Brain pericyte (primary cell): ENCODE results near the gene UGT1A5.
"Not testable (repeated sequence)": the region's sequence is repeated elsewhere in the genome, so short reads cannot be mapped to it uniquely, and the experiment has no call there.

ENCODE experiments used
- DNase-seq: peaks from one replicate; pipeline ENCODE4 v3.0.0-alpha.2; 2012; ENCODE audit warnings: low read depth, low spot score

The UGT1A5 gene

DNA sequence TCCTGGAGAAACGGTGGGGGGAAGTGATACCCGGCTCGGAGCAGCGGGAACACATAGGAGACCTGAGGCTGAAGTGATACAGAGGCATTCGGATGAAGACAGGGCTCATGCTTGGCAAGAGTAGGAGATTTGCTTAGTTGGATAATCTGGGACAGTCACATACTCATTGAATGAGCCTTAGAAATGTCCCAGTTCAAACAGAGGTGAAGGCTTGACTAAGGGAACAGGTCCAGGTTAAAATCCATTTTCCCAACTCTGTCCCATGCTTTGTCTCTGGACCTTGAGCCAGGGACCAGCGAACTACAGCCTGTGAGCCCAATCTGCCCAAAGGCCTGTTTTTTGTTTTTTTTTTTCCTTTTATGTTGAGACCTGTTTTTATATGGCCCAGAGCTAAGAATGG is 18.7 kb upstream of the UGT1A5 start:
- no peak for DNase-seq

DNA sequence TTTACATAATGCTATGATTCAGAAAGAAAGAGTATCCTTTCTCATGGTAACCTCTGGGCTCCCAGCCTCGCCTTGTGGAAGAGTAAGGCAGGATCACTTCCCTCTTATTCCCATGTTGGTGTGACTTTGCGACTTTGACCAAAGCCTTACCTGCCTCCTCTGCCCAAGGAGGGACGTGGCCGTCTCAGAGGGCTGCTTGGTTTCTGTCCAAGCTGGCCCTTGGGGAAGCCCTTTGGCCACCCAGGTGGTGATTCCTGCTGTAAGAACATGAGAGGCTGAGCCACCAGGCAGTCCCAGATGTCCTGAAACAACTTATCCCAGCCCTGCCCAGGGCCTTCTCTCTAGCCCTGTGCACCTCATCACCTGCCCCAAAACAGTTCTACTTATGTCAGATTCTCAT is 14.0 kb upstream of the UGT1A5 start:
- DNase-seq: no peak

DNA sequence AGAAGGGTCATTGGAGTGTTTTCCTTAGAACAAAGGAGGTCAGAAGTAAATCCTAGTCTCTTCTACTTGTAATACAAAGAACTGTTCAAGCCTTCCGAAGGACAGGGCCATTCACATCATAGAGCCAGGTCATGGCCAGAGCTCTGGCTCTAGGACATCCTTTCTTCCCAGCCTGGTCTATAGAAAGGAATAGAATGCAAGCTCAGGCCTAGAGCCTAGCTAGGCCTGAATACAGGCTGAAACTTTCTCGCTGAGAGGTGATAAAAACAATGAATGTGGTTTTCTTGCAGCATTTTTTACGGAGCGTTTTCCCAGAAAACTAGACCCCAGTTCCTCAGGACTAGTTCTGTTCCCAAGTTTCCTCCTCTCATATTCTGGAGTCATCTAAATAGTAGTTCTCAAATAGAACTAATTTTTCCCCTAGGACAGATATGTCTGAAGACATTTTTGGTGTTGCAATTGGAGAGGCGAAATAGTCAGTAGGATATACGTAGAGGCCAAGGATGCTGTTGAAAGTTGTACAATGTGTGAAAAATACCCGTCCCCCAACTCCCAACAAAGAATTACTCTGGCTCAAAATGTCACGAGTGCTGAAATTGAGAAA is 13.2 kb upstream of the UGT1A5 start:
- DNase-seq: no peak

DNA sequence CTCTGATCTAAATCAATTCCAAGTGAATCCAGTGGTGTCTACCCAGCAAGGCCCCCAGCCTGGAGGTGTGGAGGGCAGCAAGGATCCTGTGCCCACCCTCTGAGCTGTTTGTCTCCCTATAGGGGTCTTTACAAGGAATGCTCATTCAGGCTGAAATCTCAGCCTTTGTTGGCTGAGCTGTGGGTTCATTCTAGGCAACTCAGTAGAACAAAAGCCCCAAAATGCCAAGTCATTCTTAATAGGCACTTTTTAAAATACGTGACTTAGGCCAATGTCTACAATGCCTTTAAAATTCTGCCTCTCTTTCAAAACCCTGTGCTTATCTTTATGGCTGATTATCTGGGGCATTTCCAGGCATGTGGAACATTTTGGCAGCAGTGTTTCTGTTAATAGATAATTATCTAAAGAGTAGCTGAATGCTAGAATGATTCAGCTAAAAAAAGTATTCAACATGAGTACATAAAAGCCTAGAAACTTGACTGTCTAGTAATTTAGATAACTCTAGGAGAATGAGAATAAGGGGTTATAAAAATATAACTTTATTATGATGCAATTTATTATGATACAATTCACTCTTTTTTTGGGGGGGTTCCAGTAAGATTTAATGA is 12.6 kb upstream of the UGT1A5 start:
- no peak for DNase-seq

DNA sequence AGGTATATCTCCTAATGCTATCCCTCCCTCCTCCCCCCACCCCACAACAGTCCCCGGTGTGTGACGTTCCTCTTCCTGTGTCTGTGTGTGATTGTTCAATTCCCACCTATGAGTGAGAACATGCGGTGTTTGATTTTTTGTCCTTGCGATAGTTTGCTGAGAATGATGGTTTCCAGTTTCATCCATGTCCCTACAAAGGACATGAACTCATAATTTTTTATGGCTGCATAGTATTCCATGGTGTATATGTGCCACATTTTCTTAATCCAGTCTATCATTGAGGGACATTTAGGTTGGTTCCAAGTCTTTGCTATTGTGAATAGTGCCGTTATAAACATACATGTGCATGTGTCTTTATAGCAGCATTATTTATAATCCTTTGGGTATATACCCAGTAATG is 11.9 kb upstream of the UGT1A5 start:
- not testable (repeated sequence) for DNase-seq

DNA sequence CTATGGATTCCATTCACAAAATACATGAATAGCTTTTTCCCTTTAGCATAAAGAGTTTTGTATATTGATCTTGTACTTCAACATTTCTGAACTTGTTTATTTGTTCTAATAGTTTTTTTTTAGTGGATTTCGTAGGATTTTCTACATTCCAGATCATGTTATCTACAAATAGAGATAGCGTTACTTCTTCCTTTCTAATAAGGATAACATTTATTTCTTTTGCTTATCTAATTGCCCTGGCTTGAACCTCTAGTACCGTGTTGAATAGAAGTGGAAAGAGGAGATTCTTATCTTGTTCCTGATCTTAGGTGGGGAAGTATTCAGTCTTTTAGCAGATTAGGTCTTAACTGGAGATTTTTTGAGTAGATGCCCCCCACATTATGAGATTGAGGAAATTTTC is 10.5 kb upstream of the UGT1A5 start:
- DNase-seq: no peak

DNA sequence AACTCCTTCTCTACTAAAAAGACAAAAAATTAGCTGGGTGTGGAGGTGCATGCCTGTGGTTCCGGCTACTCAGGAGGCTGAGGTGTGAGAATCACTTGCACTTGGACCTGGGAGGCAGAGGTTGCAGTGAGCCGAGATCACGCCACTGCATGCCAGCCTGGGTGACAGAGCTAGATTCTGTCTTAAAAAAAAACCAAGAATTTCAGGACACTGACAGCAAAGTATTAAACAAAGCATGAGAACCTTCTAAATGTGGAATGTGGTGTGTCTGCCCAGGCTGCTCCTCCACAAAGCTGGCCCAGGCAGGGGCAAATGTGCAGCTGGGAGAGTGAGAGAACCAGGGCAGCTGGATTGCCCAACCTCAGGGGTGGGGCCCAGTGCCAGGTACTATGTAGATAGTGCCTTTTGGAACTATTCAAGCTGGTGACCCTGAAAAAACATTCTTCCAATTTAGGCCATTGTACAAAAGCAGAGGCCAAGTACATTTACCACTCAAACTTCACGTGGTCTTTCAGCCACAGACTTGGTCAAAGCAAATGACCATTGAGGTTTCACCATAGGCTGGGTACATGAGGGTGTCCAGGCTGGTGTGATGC is 6.7 kb upstream of the UGT1A5 start:
- DNase-seq: no peak

DNA sequence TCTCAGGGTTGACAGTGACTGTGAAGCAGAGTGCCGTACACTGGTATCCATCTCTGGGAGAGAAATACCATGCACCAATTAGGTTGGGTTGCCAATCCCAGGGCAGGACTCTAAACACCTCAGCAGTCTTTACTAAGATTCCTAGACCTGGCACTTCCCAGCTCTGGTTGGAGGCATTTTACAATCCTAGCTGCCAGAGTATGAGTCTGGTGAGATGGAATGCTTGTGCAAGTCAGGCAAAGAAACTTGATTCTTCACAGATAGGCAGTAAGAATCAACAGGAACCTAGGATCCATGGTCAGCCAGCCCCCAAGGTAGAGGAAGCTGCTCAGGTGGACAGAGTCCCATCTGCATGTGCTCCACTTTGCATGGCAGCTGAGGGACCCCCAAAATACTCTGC is 6.0 kb upstream of the UGT1A5 start:
- no peak for DNase-seq

DNA sequence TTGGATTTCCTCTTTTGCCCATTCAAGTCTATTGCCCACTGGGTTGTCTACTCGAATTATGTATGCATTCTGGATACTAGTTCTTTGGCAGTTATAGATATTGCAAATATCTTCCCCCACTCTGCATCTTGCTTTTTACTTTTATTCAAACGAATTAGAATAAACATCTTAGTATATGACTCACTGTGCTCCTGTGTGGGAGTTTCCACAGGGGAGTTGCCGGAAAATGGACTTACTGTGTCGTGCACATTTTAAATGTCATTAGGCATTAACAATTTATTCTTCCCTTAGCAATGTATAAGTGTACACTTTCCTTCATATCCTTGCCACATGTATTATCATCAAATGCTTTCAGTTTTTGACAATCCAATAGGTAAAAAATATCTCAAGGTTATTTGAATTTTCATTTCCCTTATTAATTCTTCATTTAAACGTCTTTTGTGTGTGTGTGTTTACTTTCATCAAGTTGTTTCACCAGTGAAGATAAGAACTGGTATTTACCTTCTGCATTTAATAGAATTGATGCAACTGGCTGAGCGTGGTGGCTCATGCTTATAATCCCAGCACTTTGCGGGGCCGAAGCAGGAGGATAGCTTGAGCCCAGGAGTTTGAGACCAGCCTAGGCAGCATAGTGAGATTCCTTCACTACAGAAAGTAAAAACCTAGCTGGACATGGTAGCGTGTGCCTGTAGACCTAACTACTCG is 4.6 kb upstream of the UGT1A5 start:
- DNase-seq: no peak

DNA sequence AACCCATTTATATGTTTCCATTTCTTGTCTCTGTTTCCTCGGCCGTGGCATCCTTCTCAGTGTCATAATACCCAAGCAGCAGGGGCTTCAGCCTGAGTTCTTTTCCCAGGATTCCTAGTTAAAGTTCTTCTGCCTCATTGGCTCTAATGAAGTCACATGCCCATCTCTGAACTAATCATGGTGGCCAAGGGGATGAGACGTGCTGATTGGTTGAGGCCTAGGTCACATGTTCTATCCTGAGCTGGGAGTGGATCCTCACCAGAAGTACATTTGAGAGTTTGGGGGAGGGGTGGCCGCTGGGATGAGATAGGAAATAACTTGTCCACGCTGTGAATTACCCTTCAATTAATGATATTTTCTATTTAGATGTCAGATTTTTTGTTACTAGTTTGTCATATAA is 3.8 kb upstream of the UGT1A5 start:
- DNase-seq: no peak

DNA sequence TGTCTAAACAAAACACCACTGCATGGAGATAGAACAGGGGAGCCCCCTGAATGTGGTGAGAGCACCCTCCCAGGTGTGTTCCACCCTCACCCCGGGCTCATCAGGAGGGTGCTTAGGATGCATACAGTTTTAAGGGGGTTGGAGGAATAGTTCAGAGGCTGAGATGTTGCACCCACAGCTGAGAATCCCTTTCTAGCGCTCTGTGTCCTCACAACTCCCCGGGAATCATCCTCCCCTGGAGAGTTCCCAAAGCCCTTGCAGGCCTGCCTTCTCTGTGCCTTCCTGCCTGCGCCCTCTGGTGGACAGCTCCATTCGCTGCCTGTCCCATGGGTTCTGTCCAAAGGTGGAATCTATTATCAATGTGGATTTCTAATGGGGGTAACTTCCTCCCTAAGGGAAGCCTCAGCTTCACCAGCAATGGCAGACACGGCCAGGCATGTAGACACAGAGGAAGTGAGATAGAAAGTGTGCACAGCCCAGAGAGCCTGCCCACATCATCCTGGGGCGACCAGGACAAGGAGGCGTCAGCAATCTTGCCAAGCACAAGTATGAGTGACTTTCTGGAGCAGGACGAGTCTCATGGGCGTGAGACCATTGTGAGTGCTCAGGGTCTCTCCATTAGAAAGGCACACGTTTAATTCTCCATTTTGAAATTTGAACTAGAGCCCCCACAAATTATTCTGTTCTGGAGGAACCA is 1.2 kb upstream of the UGT1A5 start:
- DNase-seq: peak; percentile 5

DNA sequence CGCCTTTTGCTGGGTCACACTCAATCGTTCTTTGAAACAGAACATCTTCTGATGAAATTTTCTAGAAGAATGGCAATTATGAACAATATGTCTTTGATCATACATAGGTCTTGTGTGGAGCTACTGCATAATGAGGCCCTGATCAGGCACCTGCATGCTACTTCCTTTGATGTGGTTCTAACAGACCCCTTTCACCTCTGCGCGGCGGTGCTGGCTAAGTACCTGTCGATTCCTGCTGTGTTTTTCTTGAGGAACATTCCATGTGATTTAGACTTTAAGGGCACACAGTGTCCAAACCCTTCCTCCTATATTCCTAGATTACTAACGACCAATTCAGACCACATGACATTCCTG is 532 bp downstream of the UGT1A5 start:
- no peak for DNase-seq

DNA sequence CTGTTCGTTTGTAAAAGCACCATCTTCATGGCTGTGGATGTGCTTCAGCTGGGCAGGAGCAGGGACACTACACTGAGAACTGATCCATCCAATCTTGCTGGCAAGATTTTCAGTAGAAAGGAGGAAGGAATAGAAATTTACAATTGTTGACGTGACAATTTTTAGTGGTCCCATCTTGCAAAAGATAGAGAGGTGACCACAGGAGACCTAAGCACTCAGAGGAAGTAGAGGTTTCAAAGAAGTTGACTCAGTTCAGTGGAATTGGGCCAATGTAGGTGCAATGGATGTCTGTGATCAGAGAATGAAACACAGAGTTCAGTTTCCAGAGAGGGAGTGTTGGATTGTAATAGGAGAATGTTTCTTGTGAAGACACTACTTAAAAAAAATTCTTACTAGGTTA is 1.4 kb downstream of the UGT1A5 start:
- no peak for DNase-seq

DNA sequence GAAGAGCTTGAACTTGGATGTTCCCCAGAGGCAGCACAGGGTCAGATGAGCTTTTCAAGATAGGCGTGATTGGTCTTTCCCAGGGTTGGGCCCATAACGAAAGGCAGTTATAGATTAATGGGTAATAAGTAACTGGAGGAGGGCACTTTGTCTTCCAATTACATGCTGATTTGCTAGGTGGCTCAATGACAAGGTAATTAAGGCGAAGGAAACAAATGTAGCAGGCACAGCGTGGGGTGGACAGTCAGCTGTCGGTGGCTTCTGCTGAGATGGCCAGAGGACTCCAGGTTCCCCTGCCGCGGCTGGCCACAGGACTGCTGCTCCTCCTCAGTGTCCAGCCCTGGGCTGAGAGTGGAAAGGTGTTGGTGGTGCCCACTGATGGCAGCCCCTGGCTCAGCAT is 5.8 kb downstream of the UGT1A5 start, which contains the start of gene UGT1A4:
Gene UGT1A4, plus strand, starts transcription at position 185 of the 400 bp plus-strand sequence. Its CDS starts 85 bp downstream, at position 270.
- DNase-seq: no peak

DNA sequence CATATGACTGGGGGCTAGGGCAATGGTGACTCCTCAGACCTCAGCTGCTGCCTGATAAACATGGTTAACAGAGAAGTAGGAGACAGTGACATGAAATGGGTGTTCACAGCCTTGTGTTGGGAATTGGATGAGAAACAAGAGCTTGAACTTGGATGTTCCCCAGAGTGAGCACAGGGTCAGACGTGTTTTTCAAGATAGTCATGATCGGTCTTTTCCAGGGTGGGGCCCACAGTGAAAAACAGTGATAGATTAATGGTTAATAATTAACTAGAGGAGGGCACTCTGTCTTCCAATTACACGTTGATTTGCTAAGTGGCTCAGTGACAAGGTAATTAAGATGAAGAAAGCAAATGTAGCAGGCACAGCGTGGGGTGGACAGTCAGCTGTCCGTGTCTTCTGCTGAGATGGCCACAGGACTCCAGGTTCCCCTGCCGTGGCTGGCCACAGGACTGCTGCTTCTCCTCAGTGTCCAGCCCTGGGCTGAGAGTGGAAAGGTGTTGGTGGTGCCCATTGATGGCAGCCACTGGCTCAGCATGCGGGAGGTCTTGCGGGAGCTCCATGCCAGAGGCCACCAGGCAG is 16.1 kb downstream of the UGT1A5 start, which contains the start of gene UGT1A3:
Gene UGT1A3, plus strand, starts transcription at position 320 of the 579 bp plus-strand sequence. Its CDS starts 85 bp downstream, at position 405.
- no peak for DNase-seq

DNA sequence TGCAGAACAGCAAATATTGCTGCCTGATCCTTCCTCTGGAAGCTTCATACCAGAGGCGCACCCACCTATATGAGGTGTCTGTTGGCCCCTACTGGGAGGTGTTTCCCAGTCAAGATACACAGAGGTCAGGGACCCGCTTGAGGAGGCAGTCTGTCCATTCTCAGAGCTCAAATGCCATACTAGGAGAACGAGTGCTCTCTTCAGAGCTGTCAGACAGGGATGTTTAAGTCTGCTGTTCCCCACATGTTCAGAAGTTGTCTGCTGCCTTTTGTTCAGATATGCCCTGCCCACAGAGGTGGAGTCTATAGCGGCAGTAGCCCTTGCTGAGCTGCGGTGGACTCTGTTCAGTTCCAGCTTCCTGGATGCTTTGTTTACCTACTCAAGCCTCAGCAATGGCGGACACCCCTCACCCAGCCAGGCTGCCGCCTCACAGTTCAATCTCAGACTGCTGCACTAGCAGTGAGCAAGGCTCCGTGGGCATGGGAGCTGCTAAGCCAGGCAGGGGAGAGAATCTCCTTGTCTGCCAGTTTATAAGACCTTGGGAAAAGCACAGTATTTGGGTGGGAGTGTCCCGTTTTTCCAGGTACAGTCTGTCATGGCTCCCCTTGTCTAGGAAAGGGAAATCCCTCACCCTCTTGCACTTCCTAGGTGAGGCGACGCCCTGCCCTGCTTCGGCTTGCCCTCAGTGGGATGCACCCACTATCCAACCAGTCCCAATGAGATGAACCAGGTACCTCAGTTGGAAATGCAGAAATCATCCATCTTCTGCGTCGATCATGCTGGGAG is 24.4 kb downstream of the UGT1A5 start:
- not testable (repeated sequence) for DNase-seq

DNA sequence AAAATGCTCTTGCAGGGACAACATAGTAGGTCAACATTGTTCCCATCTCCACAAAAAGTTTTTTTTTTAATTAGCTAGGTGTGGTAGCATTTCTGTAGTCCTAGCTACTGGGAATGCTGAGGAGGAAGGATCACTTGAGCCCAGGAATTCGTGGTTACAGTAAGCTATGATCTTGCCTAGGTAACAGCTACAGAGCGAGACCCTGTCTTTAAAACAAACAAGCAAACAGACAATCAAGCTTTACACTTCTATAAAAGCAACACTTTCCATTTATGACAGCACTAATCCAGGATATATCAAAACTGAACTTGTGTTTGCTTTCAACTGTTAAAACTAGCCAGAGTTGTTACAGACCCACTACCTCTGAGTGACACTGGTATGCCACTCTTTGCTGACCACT is 28.2 kb downstream of the UGT1A5 start:
- DNase-seq: no peak

DNA sequence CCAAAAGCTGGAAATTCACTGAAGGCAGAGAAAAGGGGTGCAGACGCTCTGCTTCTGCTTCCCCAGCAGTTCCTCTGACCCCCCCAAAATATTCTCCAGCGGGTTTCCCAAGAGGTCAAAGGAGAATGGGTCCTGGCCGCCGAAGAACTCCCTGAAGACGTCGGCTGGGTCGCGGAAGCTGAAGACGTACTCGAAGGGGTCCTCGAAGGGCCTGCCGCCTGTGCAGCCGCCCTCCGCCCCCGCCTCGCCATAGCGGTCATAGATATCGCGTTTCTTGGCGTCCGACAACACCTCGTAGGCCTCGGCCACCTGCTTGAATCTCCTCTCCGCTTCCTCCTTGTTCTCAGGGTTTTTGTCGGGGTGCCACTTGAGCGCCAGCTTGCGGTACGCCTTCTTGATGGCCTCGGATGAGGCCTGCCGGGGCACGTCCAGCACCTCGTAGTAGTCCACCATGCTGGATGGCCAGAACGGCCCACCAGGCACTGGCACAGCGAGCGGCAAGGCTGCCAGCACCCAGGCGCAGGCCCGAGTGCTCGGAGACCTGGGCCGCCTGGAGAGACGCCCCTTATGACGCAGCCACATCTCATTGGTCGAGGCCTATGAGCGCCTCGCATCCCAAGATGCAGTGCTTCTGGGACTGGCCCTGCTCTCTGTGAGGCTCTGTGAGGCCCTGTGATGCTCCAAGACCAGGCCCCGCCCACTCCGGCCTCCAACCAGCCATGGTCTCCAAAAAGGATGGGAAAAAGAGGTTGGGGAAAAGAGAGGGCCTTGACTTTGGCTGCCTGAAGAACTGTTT is 31.0 kb downstream of the UGT1A5 start:
- DNase-seq: no peak

DNA sequence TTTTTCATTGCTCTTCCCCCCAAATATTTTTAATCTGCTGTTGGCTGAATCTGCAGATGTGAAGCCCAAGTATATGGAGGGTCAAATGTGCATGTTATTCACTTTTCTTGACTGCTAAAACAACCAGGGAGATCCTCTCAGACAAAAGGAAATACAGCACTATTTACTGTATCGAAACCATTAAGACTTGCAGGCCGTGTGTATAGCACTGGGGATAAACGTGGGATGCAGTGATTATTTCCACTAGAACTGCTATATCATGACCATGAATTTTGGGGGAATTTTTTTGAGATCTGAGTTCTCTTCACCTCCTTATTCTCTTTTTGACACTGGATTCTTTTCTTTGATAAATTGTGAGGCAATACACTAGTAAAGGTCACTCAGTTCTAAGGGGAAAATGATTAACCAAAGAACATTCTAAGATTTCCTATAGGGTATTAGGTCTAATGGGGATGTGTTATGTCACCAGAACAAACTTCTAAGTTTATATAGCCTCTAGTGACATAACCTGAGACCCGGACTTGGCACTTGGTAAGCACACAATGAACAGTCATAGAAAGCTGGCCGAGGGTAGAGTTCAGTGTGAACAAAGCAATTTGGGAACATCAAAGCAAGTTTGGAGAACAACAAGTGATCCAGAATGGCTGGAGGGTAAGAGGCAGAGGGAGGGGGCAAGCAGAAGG is 32.5 kb downstream of the UGT1A5 start:
- DNase-seq: no peak
